Stimulated activated CD4-positive, alpha-beta T cell treated with anti-CD3 and anti-CD28 coated beads, Interleukin-15, amount 100 ng/mL, for 48 hours (primary cell): ENCODE results near the gene COL18A1.

Source experiments
- DNase-seq, 2 donors: peaks; one replicate each; pipeline ENCODE4 v3.0.0-alpha.2; 2020; ENCODE audit warnings: low read depth in 2 of 2

COL18A1 gene

GRCh38 chr21:45401916-45402900 lies 2.8 kb upstream of the COL18A1 start:
- no peak for DNase-seq

GRCh38 chr21:45403133-45403824 lies 1.7 kb upstream of the COL18A1 start:
- no peak for DNase-seq

GRCh38 chr21:45403825-45404729 lies 888 bp upstream of the COL18A1 start:
- DNase-seq = no peak

DNA sequence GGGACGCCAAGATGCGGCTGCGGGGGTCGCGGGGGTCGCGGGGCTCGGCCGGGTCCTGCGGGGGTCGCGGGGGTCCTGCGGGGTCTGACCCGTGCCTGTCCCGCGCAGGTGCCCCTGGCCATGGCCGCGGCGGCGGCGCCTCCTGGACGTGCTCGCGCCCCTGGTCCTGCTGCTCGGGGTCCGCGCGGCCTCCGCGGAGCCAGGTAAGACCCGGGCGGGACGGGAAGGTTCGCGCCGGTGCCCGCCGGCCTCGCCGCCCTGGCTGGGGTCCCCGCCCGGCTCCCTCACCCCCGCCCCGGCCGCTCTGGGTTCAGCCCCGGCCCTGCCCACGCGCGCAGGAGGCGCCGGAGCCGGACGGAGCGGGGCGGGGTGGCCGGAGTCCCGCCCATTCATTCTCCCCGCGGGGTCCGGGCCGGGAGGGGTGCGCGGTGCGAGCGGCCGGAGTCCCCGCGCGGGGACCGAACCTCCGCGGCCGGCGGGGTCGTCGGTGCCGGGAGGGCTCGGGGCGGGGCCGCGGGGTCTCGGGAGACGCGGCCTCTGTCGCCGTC lies 380 bp downstream of the COL18A1 start:
- DNase-seq = no peak

DNA sequence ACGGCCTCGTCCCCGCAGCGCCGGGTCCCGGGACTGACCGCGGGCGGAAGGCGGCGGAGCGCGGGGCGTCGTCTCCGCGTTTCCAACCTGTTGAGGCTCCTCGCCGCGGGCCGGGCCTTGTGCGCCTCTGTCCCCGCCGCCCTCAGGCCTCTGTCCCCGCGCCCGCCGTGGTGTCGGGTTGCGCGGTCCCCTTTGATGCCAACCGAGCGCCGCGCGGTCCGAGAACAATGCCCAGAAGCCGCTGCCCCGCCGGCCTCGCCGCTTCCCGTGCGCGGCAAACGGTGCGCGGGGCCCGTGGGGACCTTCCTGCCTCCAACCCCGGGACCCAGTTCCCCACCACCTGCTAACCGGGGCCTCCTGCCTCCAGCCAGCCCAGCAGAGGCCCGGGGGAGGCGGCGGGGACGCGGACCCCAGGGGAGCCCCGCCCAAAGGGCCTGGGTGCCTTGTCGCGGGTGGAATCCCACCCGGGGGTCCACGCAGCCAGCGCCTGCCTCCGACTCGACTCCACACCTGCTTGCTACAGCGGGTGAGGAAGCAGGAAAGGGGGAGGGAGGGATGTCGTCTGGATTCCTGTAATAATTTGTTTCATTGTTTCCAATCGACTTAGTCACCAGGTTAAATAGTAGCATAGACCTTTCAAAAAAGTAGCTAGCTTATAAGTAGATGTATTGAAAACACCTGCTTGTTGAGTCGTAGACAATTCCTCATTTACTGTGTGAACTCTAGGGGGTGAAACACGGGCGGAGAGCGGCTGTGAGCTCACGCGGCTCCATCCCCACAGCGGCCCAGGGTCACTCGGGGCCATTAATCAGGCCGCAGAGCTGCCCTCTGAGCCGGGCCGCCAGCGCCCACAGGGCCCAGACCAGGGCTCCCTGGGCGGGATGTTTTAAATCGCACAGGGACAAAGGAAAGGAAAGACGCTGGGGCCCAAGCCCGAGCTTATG lies 1.1 kb downstream of the COL18A1 start:
- DNase-seq = peak in 1 of 2 donors; percentile 7

- no peak for DNase-seq
These were observed 2.0 kb downstream of the COL18A1 start for GRCh38 chr21:45406801-45407628.

DNA sequence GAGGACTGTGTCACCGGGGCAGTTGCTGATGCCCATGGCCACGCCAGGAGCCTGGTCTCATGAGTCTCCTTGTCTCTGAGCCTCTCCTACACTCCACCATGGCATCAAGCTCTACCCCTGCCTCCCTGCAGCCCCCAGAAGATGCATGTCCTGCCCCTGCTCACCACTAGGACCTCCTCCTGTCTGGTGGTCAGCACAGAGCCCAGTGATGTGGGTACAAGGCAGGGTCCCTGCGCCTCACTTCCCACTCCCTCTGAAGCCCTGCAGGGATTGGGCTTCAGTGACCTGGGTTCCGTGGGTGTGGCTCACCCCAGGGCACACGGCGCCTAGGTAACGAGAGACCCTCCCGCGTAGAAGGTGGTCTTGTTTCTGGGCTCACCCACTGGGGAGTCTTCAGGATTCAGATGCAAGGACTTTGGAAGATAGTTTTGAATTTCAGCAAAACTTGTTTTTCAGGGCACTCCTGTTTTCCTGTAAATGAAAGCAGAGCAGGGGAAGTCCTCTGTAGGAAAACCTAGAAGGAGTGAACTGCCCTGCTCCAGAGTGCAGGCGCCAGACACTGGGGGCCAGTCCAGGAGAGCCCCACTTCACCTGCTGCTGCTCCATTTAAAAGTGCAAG lies 2.8 kb downstream of the COL18A1 start:
- no peak for DNase-seq

- no peak for DNase-seq
These were observed 3.4 kb downstream of the COL18A1 start for GRCh38 chr21:45408271-45408791.

DNA sequence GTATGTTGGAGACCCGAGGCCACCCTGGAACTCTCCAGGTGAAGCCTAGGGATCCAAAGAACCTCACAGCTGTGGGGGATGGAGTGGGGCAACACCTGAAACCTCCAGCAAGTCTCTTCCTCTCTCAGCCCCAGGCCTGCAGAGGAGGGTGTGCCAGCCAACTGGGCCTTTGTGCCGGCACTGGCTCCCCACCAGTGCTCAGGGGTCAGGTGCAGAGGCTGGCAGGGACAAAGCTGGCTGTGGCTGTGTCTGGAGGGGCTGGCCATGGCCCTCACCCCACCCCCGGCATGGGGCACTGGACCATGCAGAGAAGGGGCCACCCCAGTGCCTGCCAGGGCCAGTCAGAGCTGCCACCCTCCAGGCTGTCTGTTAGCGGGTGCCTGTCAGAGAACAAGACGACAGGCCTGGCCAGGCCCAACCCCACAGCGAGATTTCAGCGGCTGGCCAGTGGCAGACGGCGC lies 3.9 kb downstream of the COL18A1 start:
- DNase-seq = no peak

GRCh38 chr21:45409466-45410150 lies 4.6 kb downstream of the COL18A1 start:
- DNase-seq = no peak

DNA sequence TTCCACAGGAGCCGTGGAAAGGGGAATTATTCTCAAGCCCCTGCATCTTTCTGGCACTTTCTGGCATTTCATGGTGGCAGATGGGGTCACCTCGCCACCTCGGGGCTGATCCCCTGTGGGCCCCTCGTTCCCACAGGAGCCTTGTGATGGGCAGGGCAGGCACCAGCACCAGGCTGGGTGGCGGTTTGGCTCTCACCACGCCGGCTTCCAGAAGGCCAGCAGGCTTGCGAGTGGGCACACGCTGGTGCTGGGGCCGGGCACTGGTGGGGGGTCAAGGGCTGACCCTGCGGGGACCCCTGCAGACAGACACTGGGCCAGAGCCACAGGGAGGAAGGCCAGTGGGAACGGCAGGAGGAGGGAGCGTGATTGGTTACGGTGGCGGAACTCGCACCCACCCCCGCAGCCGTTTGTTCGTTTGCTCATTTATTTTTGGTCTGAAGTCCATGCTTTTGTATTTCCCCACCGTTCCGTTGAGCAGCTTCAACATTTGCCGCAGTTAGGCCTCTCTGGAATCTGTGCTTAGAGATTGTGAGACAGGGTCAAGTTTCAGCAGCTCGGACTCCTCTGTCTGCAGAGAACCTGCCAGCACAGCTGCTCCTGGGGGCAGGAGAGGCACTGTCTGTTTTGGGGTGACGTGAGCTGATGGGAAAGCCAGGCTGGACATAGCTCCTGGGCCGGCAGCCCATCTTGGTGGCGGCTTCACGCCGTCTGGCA lies 5.3 kb downstream of the COL18A1 start:
- DNase-seq = no peak

DNA sequence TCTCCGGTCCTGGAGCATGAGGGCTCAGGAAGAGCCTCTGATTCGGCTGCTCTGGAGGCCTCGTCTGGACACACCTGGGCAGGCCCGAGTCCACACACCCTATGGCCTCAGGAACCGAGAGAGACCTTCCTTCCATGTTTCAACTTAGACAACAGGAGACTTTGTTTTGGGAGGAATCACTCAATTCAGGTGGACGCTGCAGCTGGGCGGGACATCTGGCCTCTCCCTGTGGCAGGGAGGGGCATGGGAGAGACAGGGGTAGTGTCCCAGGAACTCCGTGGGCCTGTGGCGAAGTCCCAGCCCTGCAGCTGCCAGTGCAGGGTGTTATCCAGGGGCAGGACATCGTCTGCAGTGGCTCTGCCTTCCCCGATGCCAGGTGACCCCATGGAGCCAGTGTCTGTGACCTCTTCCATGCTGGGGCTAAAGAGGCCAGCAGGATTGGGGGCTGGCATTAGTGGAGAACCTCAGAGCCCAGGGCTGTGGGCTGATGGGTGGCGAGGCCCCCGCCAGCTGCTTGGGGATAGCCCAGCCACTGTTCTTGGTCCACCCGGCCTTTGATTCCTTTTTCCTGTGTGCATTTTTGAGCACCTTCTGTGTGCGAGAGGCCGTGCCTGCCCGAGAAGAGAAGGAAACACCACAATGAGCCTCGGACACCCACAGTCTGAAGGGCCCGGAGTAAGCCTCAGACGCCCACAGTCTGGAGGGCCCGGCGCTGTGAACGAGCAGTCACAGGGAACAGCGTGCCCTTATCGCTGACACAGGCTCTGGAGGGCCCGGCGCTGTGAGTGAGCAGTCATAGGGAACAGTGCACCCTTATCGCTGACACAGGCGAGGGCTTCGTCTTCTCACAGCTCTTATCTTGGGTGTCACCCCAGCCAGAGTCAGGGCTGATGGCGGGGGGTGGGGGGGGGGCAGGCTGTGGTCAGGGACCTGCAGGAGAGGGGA lies 6.2 kb downstream of the COL18A1 start:
- no peak for DNase-seq

DNA sequence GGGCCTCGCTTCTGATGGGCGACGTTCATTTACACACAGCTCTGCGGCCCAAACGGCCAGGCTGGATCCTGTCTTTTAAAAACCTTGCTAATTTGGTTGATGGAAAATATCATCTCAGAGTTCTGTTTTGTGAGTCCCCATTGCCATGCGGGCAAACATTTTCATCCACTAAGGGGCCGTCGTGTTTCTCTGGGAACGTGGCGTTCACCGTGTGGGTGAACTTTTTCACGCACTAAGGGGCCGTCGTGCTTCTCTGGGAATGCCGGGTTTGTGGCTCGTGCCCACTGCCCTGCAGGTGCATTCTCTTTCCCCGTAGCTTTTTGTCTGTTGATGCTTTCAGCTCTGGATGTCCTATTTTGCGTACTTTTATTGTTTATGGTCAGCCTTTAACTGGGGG lies 6.8 kb downstream of the COL18A1 start:
- DNase-seq = no peak

DNA sequence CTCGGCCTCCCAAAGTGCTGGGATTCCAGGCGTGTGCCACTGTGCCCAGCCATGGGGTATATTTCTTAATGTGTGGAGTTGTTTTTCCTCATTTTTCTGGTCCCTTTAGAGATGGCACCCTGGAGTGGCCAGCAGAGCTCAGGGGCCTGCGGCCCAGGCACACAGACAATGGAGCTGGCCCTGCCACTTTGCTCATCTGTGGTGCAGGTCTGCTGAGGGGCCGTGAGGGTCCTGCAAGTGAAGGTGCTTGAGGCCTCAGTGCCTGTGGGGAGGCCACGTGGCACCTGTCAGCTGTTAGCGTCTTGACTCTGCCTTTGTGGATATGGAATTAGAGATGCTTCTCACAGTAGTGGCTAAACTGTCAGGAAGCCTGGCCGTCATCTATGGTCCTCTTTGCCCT lies 7.5 kb downstream of the COL18A1 start:
- DNase-seq = no peak

DNA sequence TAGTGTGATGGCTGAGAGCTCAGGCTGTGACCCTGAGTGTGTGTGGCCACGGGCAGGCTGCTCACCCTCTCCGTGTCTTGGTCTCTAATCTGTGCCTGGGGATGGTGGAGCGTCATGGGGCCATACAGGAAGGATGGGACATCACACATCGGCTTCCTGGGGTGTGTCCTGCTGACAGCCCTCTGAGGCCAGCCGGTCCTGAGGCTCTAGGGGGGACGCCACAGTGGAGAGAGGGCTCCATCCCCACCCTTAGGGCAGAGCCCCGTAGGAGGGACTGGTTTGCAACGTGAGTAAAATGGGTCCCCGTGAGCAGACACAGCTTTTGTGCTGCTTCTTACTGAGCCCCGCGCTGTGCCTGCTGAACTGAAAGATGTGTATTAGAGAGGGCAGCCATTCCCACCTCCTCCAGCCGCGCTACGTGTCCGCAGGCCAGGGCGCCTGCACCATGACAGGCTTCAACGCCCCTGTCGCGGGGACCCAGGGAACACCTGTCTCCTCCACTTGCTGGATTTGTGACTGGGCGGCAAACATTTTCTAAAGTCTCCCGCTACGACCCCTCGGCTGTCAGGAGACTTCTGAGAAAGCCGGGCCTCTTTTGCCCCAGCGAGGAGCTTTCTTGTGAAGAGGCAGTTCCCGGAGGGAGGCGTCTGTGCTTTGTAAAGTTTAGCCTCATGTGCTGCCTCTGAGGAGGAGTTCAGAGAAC lies 8.1 kb downstream of the COL18A1 start:
- no peak for DNase-seq

DNA sequence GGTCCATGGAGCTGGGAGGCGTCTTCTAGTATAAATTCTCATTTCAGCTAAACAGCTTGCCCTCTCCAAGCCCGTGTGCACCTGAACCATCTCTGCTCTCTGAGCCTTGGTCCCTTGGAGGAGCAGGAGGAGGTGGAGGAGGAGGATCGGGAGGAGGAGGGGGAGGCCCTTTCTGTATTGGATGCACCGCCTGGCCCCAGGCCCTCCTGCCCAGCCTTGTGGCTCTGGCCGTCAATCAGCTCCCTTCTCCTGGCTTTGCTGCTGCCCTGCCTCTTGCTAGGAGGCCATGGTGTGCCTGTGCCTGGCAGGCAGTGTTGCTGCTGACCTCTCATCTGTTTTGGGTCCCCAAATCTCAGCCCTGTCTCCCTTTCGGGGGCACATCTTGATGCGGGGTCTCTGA lies 9.0 kb downstream of the COL18A1 start:
- no peak for DNase-seq
